GM12878 (cell line): ENCODE results near the gene ELK3. TPM values are rescaled to one million over a fixed set of nuclear protein-coding genes. Genes with fewer than 3 reads are reported as not detected.

ENCODE experiments used
- ATAC-seq: fragments of 200-7000 bp; cut with Tn5 transposase; 3 replicates; pipeline ENCODE4 v1.9.1; 2020; ENCODE audit warnings: mild to moderate bottlenecking, moderate library complexity
- BruUV-seq: library from RNA; stranded (reverse); fragments of 400-500 nt; replicated peaks from 2 replicates; lab custom pipeline; 2021; lab: Mats Ljungman, UMichigan
- CTCF ChIA-PET: fragments of 300-600 bp; sonication (Branson Sonifier 250); formaldehyde crosslinking; extraction: SDS; loops from one replicate; lab custom pipeline; 2021; ENCODE audit warnings: inconsistent platforms; lab: Yijun Ruan, JAX
- POLR2A ChIA-PET: fragments of 350-600 bp; formaldehyde crosslinking; extraction: SDS; loops from one replicate; lab custom pipeline; 2021; ENCODE audit warnings: inconsistent platforms; lab: Charles Lee
- RAD21 ChIA-PET: fragments of 300-600 bp; sonication (Branson Sonifier 250); formaldehyde crosslinking; loops from one replicate; lab custom pipeline; 2023; ENCODE audit warnings: antibody characterized with exemption; ENCODE audit not compliant: unreplicated experiment; lab: Charles Lee
- SMC1A ChIA-PET: fragments of 300-600 bp; sonication (Branson Sonifier 250); formaldehyde crosslinking; loops from one replicate; lab custom pipeline; 2023; ENCODE audit not compliant: unreplicated experiment, uncharacterized antibody; lab: Charles Lee
- DNase-seq: peaks from one replicate; pipeline ENCODE4 v3.0.0-alpha.2; 2011; ENCODE audit warnings: low read depth, low spot score
- FAIRE-seq: peaks from 3 replicates; lab custom pipeline; 2011; peaks lifted over from hg19 to GRCh38; lab: Jason Lieb, UNC
- H2AFZ ChIP-seq: 2 replicates; pipeline ENCODE4 v1.6.0; 2011; ENCODE audit warnings: low read depth, low read length, control low read depth; ENCODE audit not compliant: control insufficient read depth
- H3K27ac ChIP-seq: 2 replicates; pipeline ENCODE4 v1.5.1; 2011; ENCODE audit warnings: control low read depth; ENCODE audit not compliant: control insufficient read depth, insufficient read depth
- H3K27me3 ChIP-seq, 2 experiments: replicated peaks in 1 of 2; 2 replicates each; pipeline versions ENCODE4 v1.6.0 to v1.6.1; 2011; ENCODE audit warnings: low read length in 1 of 2; ENCODE audit not compliant: control insufficient read depth in 2 of 2, insufficient read depth in 2 of 2
- H3K36me3 ChIP-seq, 2 experiments: 2 replicates each; pipeline ENCODE4 v1.5.1; 2011; ENCODE audit warnings: low read length in 1 of 2; ENCODE audit not compliant: control insufficient read depth in 2 of 2, insufficient read depth in 2 of 2
- H3K4me1 ChIP-seq: 2 replicates; pipeline ENCODE4 v1.6.1; 2011; ENCODE audit warnings: mild to moderate bottlenecking, low read length, moderate library complexity, mixed read lengths; ENCODE audit not compliant: control insufficient read depth, insufficient read depth
- H3K4me2 ChIP-seq: 2 replicates; pipeline ENCODE4 v1.6.0; 2011; ENCODE audit warnings: control low read depth; ENCODE audit not compliant: control insufficient read depth, insufficient read depth
- H3K4me3 ChIP-seq: fragments of 200-600 bp; sonication (generic); 2 replicates; pipeline ENCODE4 v1.5.1; 2016
- H3K79me2 ChIP-seq: 2 replicates; pipeline ENCODE4 v1.6.0; 2011; ENCODE audit warnings: low read length; ENCODE audit not compliant: control insufficient read depth, insufficient read depth
- H3K9ac ChIP-seq: 2 replicates; pipeline ENCODE4 v1.8.0; 2011; ENCODE audit warnings: low read length, control low read depth, mixed read lengths; ENCODE audit not compliant: control insufficient read depth, insufficient read depth
- H3K9me3 ChIP-seq: replicated peaks from 3 replicates; pipeline ENCODE4 v1.5.1; 2011; ENCODE audit warnings: mild to moderate bottlenecking, low read length; ENCODE audit not compliant: control insufficient read depth, insufficient read depth
- H4K20me1 ChIP-seq: 2 replicates; pipeline ENCODE4 v1.6.0; 2011; ENCODE audit not compliant: control insufficient read depth, insufficient read depth
- BCL11A ChIP-seq: IDR thresholded peaks from 2 replicates; pipeline ENCODE4 v1.6.1; 2011; ENCODE audit warnings: low read depth, low read length
- BHLHE40 ChIP-seq, 2 experiments: fragments of 450-650 bp in 1 of 2; IDR thresholded peaks; 2 replicates each; pipeline ENCODE4 v1.6.1; 2011 to 2017; ENCODE audit warnings: low read depth in 2 of 2, borderline replicate concordance in 1 of 2, improper control_type of control experiment in 1 of 2, low read length in 1 of 2, mild to moderate bottlenecking in 1 of 2
- CBX5 ChIP-seq: sonication (generic); IDR thresholded peaks from 2 replicates; pipeline ENCODE4 v1.6.1; 2016; ENCODE audit warnings: low read depth, moderate library complexity, mild to moderate bottlenecking, inconsistent platforms
- MTA2 ChIP-seq: fragments of 450-650 bp; IDR thresholded peaks from 2 replicates; pipeline ENCODE4 v1.6.1; 2016; ENCODE audit warnings: low read depth, mild to moderate bottlenecking, moderate library complexity
- NFXL1 ChIP-seq: fragments of 450-650 bp; IDR thresholded peaks from 2 replicates; pipeline ENCODE4 v1.6.1; 2017; ENCODE audit warnings: antibody characterized with exemption, mild to moderate bottlenecking, borderline replicate concordance
- NRF1 ChIP-seq: conservative IDR thresholded peaks from 2 replicates; pipeline ENCODE4 v1.6.1; 2011; ENCODE audit warnings: mild to moderate bottlenecking, low read depth, low read length, improper control_type of control experiment
- POU2F2 ChIP-seq: IDR thresholded peaks from 3 replicates; pipeline ENCODE4 v1.6.1; 2011; ENCODE audit warnings: low read depth, mild to moderate bottlenecking, low read length, borderline replicate concordance
- RAD51 ChIP-seq: fragments of 450-650 bp; IDR thresholded peaks from 2 replicates; pipeline ENCODE4 v1.6.1; 2016; ENCODE audit warnings: moderate library complexity, mild to moderate bottlenecking, inconsistent platforms
- RUNX3 ChIP-seq: IDR thresholded peaks from 2 replicates; pipeline ENCODE4 v1.6.1; 2012; ENCODE audit warnings: low read length, inconsistent platforms
- TCF7 ChIP-seq: IDR thresholded peaks from 2 replicates; pipeline ENCODE4 v1.6.1; 2014; ENCODE audit warnings: antibody characterized with exemption, borderline replicate concordance
- USF2 ChIP-seq: IDR thresholded peaks from 2 replicates; pipeline ENCODE4 v1.6.1; 2011; ENCODE audit warnings: low read depth, low read length, improper control_type of control experiment, borderline replicate concordance
- WRNIP1 ChIP-seq: IDR thresholded peaks from 2 replicates; pipeline ENCODE4 v1.6.1; 2011; ENCODE audit warnings: low read depth, low read length, improper control_type of control experiment, borderline replicate concordance
- YY1 ChIP-seq: IDR thresholded peaks from 2 replicates; pipeline ENCODE4 v1.6.1; 2011; ENCODE audit warnings: low read depth, mild to moderate bottlenecking, low read length
- ZNF24 ChIP-seq: fragments of 450-650 bp; IDR thresholded peaks from 2 replicates; pipeline ENCODE4 v1.6.1; 2017; ENCODE audit warnings: antibody characterized with exemption, mild to moderate bottlenecking
- ZNF274 ChIP-seq: IDR thresholded peaks from one replicate; pipeline ENCODE4 v1.8.0; 2011; ENCODE audit not compliant: insufficient read length, insufficient read depth
- ZNF622 ChIP-seq: fragments of 450-650 bp; IDR thresholded peaks from 2 replicates; pipeline ENCODE4 v1.6.1; 2017; ENCODE audit warnings: mild to moderate bottlenecking, inconsistent platforms
- WGBS: methylation state at CpG from one replicate; pipeline ENCODE4 v1.1.6; 2016; ENCODE audit warnings: low lambda C conversion rate; ENCODE audit not compliant: insufficient replicate concordance, insufficient coverage; ENCODE audit errors: missing lambda C conversion rate; 5-methylcytosine and 5-hydroxymethylcytosine counted together
- in situ Hi-C: fragments of 300-500 bp; cut with MboI; formaldehyde crosslinking; loops from 9 replicates; pipeline ENCODE4 v1.14.3; 2018; ENCODE audit warnings: mixed read lengths
- intact Hi-C: fragments of 100-400 bp; cut with micrococcal nuclease; formaldehyde crosslinking; loops from one replicate; pipeline ENCODE4 v1.14.2; 2022; ENCODE audit not compliant: unreplicated experiment
- polyA plus RNA-seq, 11 experiments: library from polyadenylated mRNA; depleted of rRNA in 4 of 11; unstranded in 6 of 11; stranded (reverse) in 5 of 11; fragments of >200 nt; fragmentation: Nextera tagmentation in 4 of 11; fragmentation: Illumina TruSeq in 1 of 11; extraction: Ambion mirVana in 4 of 11; extraction: Trizol in 1 of 11; gene quantifications; 1 replicate in 1 of 11; 2 replicates in 10 of 11; pipeline versions ENCODE4 v1.2.1 to v1.2.3, GENCODE V29; 2011 to 2016; ENCODE audit warnings: inconsistent platforms in 2 of 11, missing spikeins in 2 of 11, low read depth in 1 of 11
- total RNA-seq, 4 experiments: library from RNA; depleted of rRNA in 3 of 4; stranded (reverse); fragments of >200 nt in 3 of 4; fragmentation: Illumina TruSeq in 1 of 4; extraction: Trizol in 1 of 4; gene quantifications; 2 replicates each; pipeline versions ENCODE4 v1.2.1 to v1.2.3, GENCODE V29; 2013 to 2021

Gene ELK3
- total and polyA plus RNA-seq, 10 of the 15 experiments (the other 5 are each of a cell fraction or from before 2014, with no cell fraction given) = 0.37 to 4.8 (median 0.88) TPM

GRCh38 chr12:96294831-96295230, 100.7 kb downstream of the ELK3 start:
- ATAC-seq = peak; percentile 34
- RAD21 ChIA-PET = interaction anchor here (0.8 to 1.4 kb wide), 3 partner anchors 28 to 106 kb away, joined by 3 to 4 read pairs (median 3); partner anchors contain the start of gene CDK17
- BruUV-seq = no TSS peak
- H2AFZ ChIP-seq = no peak overlapping the region
- no peak overlapping the region for H3K27ac ChIP-seq
- in situ Hi-C loops (no loop called here), intact Hi-C loops (no loop called here)
- POLR2A ChIA-PET = interaction anchor here (1.2 kb wide), 1 partner anchor 105 kb away, joined by 3 read pairs; the partner anchor contains the start of gene CDK17
- H3K4me3 ChIP-seq = no peak overlapping the region
- FAIRE-seq = no peak
- CTCF ChIA-PET = interaction anchor here (0.7 to 1.1 kb wide), 3 partner anchors 42 to 221 kb away, joined by 3 to 4 read pairs (median 3); no protein-coding TSS in a partner anchor
- H3K4me1 ChIP-seq = peaks cover 9% of the 10 kb centered on the region
- no peaks in the 10 kb centered on the region for H4K20me1 ChIP-seq
- no peak for DNase-seq
- TF ChIP-seq TCF7 = peak; percentile 33; the same call in 1 of the 2 replicates
- TF ChIP-seq ZNF24 = peak; percentile 23; the same call in 1 of the 2 replicates
- peak; percentile 59 for TF ChIP-seq MTA2
- no peak for TF ChIP-seq ZNF274
- peak; percentile 63 for TF ChIP-seq RUNX3
- no peak for TF ChIP-seq WRNIP1
- no peak overlapping the region for H3K4me2 ChIP-seq
- no peaks in the 10 kb centered on the region for H3K79me2 ChIP-seq
- H3K9ac ChIP-seq = no peak overlapping the region
- H3K27me3 ChIP-seq = no peaks in the 10 kb centered on the region
- SMC1A ChIA-PET = interaction anchor here (1.0 to 2.0 kb wide), 8 partner anchors 9 to 104 kb away, joined by 3 to 9 read pairs (median 4); no protein-coding TSS in a partner anchor
- WGBS = 40% methylated on average over 3 of the region's 3 CpGs
- H3K36me3 ChIP-seq = peaks cover 0 to 17% of the 10 kb centered on the region in 2 experiments
- H3K9me3 ChIP-seq = no peaks in the 10 kb centered on the region

GRCh38 chr12:96295532-96296160, 101.5 kb downstream of the ELK3 start:
- Histone ChIP-seq H3K4me2 (no peak overlapping the region), H2AFZ (no peak overlapping the region), H3K4me3 (no peak overlapping the region), H3K79me2 (no peaks in the 10 kb centered on the region), H4K20me1 (no peaks in the 10 kb centered on the region), H3K36me3 (peaks cover 0 to 17% of the 10 kb centered on the region in 2 experiments; a peak in 3 of 4 replicates), H3K27me3 (no peaks in the 10 kb centered on the region), H3K4me1 (peaks cover 9% of the 10 kb centered on the region), H3K9ac (no peak overlapping the region), H3K9me3 (no peaks in the 10 kb centered on the region), H3K27ac (no peak overlapping the region)
- RAD21 ChIA-PET = interaction anchor here (1.3 to 1.4 kb wide), 2 partner anchors 29 to 103 kb away, joined by 3 to 4 read pairs; no protein-coding TSS in a partner anchor
- SMC1A ChIA-PET = interaction anchor here (0.8 to 2.0 kb wide), 12 partner anchors 8 to 377 kb away, joined by 3 to 9 read pairs (median 4); no protein-coding TSS in a partner anchor
- ATAC-seq (peak; percentile 33), FAIRE-seq (no peak), DNase-seq (no peak)
- TF ChIP-seq YY1 (no peak), BHLHE40 (IDR thresholded peaks at IDR 0.05; ENCODE audit: borderline replicate concordance in 1 of 2, low read depth in 2 of 2, low read length in 1 of 2) (no peak), ZNF622 (no peak), NFXL1 (no peak), CBX5 (no peak), NRF1 (no peak), USF2 (no peak), POU2F2 (no peak), BCL11A (no peak), RAD51 (no peak)
- CTCF ChIA-PET = interaction anchor here (1.0 to 1.3 kb wide), 4 partner anchors 13 to 220 kb away, joined by 3 to 4 read pairs (median 3); no protein-coding TSS in a partner anchor
- BruUV-seq = TSS peak; percentile 10
- POLR2A ChIA-PET = interaction anchor here (0.6 to 1.2 kb wide), 2 partner anchors 104 to 220 kb away, joined by 3 read pairs; partner anchors contain the start of gene CDK17
- WGBS = 31% methylated on average over 6 of the region's 6 CpGs
- in situ Hi-C loops = no loop called here
- intact Hi-C loops = no loop called here
